ENCODE measurements around the gene BICRAL. TPM values are rescaled to one million over a fixed set of nuclear protein-coding genes. Genes with fewer than 3 reads are reported as not detected.
"Not testable (repeated sequence)": the region's sequence is repeated elsewhere in the genome, so short reads cannot be mapped to it uniquely, and the experiment has no call there.

BICRAL gene
- total RNA-seq, 2 donors from 2014 or later: 11.6 to 14.9 TPM

GRCh38 chr6:42791706-42792320, 10.0 kb downstream of the BICRAL start:
- H3K9me3 Mint-ChIP-seq: no peaks in the 10 kb centered on the region
- H3K4me1 Mint-ChIP-seq: peaks cover 27% of the 10 kb centered on the region
- WGBS, 2 experiments (ENCODE audit: insufficient coverage in 1 of 2, insufficient read length in 1 of 2): 96 to 100% methylated on average over 1 to 3 of the region's 3 CpGs
- no peak overlapping the region for H3K27ac Mint-ChIP-seq
- no peak for TF ChIP-seq CTCF (conservative IDR thresholded peaks at IDR 0.05)
- no peaks in the 10 kb centered on the region for H3K27me3 Mint-ChIP-seq (ENCODE audit: insufficient read depth)
- H3K9me3 ChIP-seq (ENCODE audit: control insufficient read depth, low read length): no peaks in the 10 kb centered on the region
- H3K27me3 ChIP-seq (ENCODE audit: control insufficient read depth, insufficient read depth, low read length, poor library complexity, severe bottlenecking): no peaks in the 10 kb centered on the region
- no peak overlapping the region for H3K27ac ChIP-seq (ENCODE audit: low read depth, low read length)
- H3K9ac ChIP-seq (ENCODE audit: extremely low read depth, low read length, poor library complexity, severe bottlenecking): no peak overlapping the region
- no peak overlapping the region for H3K4me3 ChIP-seq (ENCODE audit: low read length)
- H3K4me3 Mint-ChIP-seq: no peak overlapping the region
- H3K36me3 Mint-ChIP-seq (ENCODE audit: low read depth): peaks cover 11% of the 10 kb centered on the region
- DNase-seq: no peak
- H3K4me1 ChIP-seq (ENCODE audit: control insufficient read depth, insufficient read depth, low read length): peaks cover 3% of the 10 kb centered on the region
- H3K36me3 ChIP-seq (ENCODE audit: control insufficient read depth, insufficient read depth, low read length): no peaks in the 10 kb centered on the region

DNA sequence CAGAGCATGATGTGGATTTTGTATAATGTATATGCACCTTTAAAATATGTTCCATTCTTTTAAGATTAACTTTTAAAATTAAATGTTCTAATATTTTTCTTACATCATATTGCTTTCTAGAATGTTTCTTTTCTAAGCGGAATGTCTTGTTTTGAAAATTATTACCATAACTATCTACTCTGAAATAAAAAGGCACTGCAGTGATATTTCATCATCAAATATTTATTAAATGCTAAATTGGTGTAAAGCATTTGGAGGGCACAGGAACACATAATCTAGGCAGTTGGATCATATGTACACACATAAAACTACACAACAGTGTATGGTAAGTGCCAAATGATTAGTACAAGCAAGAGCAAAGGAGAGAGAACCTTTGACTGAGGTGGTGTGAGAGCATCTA, 13.8 kb downstream of the BICRAL start:
- H3K27ac Mint-ChIP-seq: no peak overlapping the region
- no peak overlapping the region for H3K4me3 Mint-ChIP-seq
- WGBS, 2 experiments (ENCODE audit: insufficient coverage in 1 of 2, insufficient read length in 1 of 2): 100% methylated on average over 1 of the region's 1 CpG; no CpG with 5 or more reads in 1 of the 2 experiments
- Histone ChIP-seq H3K9me3 (ENCODE audit: control insufficient read depth, low read length) (no peaks in the 10 kb centered on the region), H3K27ac (ENCODE audit: low read depth, low read length) (no peak overlapping the region), H3K4me3 (ENCODE audit: low read length) (no peak overlapping the region), H3K36me3 (ENCODE audit: control insufficient read depth, insufficient read depth, low read length) (no peaks in the 10 kb centered on the region), H3K9ac (ENCODE audit: extremely low read depth, low read length, poor library complexity, severe bottlenecking) (no peak overlapping the region), H3K4me1 (ENCODE audit: control insufficient read depth, insufficient read depth, low read length) (peaks cover 3% of the 10 kb centered on the region), H3K27me3 (ENCODE audit: control insufficient read depth, insufficient read depth, low read length, poor library complexity, severe bottlenecking) (no peaks in the 10 kb centered on the region)
- H3K4me1 Mint-ChIP-seq: peaks cover 9% of the 10 kb centered on the region
- TF ChIP-seq CTCF (conservative IDR thresholded peaks at IDR 0.05): no peak
- no peak for DNase-seq
- no peaks in the 10 kb centered on the region for H3K9me3 Mint-ChIP-seq
- no peaks in the 10 kb centered on the region for H3K27me3 Mint-ChIP-seq (ENCODE audit: insufficient read depth)
- H3K36me3 Mint-ChIP-seq (ENCODE audit: low read depth): peaks cover 5% of the 10 kb centered on the region

DNA sequence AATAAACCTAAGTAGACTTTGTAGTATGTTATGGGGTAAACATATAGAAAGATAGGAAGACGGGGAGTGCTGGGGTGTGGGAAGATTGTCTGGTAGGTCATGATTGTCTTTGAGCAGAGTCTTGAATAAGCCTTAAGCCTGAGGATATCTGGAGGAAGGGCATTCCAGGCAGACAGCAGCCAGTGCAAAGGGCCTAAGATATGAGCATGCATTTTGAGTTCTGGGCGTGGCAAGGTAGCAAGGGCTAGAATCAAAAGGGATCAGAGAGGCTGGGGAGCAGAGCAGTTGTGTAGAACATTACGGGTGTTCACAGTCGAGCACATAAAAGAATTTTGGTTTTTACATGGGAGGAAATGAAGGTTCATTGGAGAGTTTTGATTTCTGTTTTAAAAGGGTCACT, 14.3 kb downstream of the BICRAL start:
- no peak for DNase-seq
- peaks cover 3% of the 10 kb centered on the region for H3K4me1 ChIP-seq (ENCODE audit: control insufficient read depth, insufficient read depth, low read length)
- no peak overlapping the region for H3K9ac ChIP-seq (ENCODE audit: extremely low read depth, low read length, poor library complexity, severe bottlenecking)
- no peak overlapping the region for H3K27ac ChIP-seq (ENCODE audit: low read depth, low read length)
- H3K9me3 ChIP-seq (ENCODE audit: control insufficient read depth, low read length): no peaks in the 10 kb centered on the region
- no peak for TF ChIP-seq CTCF (conservative IDR thresholded peaks at IDR 0.05)
- WGBS, 2 experiments (ENCODE audit: insufficient coverage in 1 of 2, insufficient read length in 1 of 2): 94 to 95% methylated on average over 4 of the region's 4 CpGs
- no peaks in the 10 kb centered on the region for H3K27me3 ChIP-seq (ENCODE audit: control insufficient read depth, insufficient read depth, low read length, poor library complexity, severe bottlenecking)
- no peaks in the 10 kb centered on the region for H3K9me3 Mint-ChIP-seq
- H3K36me3 ChIP-seq (ENCODE audit: control insufficient read depth, insufficient read depth, low read length): no peaks in the 10 kb centered on the region
- no peak overlapping the region for H3K4me3 Mint-ChIP-seq
- no peak overlapping the region for H3K4me3 ChIP-seq (ENCODE audit: low read length)
- H3K27ac Mint-ChIP-seq: no peak overlapping the region
- H3K27me3 Mint-ChIP-seq (ENCODE audit: insufficient read depth): no peaks in the 10 kb centered on the region
- H3K36me3 Mint-ChIP-seq (ENCODE audit: low read depth): peaks cover 5% of the 10 kb centered on the region
- H3K4me1 Mint-ChIP-seq: peaks cover 4% of the 10 kb centered on the region

- not testable (repeated sequence) for H3K4me3 ChIP-seq (ENCODE audit: low read length); H3K36me3 ChIP-seq (ENCODE audit: control insufficient read depth, insufficient read depth, low read length); DNase-seq; H3K27me3 ChIP-seq (ENCODE audit: control insufficient read depth, insufficient read depth, low read length, poor library complexity, severe bottlenecking); H3K9me3 ChIP-seq (ENCODE audit: control insufficient read depth, low read length); H3K4me1 Mint-ChIP-seq; H3K9me3 Mint-ChIP-seq; H3K27ac Mint-ChIP-seq; H3K9ac ChIP-seq (ENCODE audit: extremely low read depth, low read length, poor library complexity, severe bottlenecking); H3K27ac ChIP-seq (ENCODE audit: low read depth, low read length); H3K27me3 Mint-ChIP-seq (ENCODE audit: insufficient read depth); H3K4me1 ChIP-seq (ENCODE audit: control insufficient read depth, insufficient read depth, low read length); H3K36me3 Mint-ChIP-seq (ENCODE audit: low read depth); H3K4me3 Mint-ChIP-seq
- 97 to 100% methylated on average over 3 of the region's 3 CpGs for WGBS, 2 experiments (ENCODE audit: insufficient coverage in 1 of 2, insufficient read length in 1 of 2)
These were observed 15.8 kb downstream of the BICRAL start for GRCh38 chr6:42797696-42798095.

Data from endodermal cell (in vitro differentiated cells).